Measurements from ENCODE around the gene ZWILCH. TPM values are rescaled to one million over a fixed set of nuclear protein-coding genes. Genes with fewer than 3 reads are reported as not detected.

The ZWILCH gene
- total RNA-seq, 4 donors from 2014 or later, result 2.4 to 26.1 (median 7.0) TPM

GRCh38 chr15:66515901-66516322, 10.8 kb downstream of the ZWILCH start:
- H3K27me3 ChIP-seq, result no peaks in the 10 kb centered on the region
- intact Hi-C loops (cut with DNase I; ENCODE audit: low total_unique reads), result no loop called here
- no peak for DNase-seq
- H3K4me1 ChIP-seq, result no peaks in the 10 kb centered on the region
- no peaks in the 10 kb centered on the region for H3K36me3 ChIP-seq
- H3K4me3 ChIP-seq, result no peak overlapping the region
- H3K9me3 ChIP-seq, result no peaks in the 10 kb centered on the region
- no peak for TF ChIP-seq CTCF (IDR thresholded peaks at IDR 0.05)
- no peak for TF ChIP-seq POLR2A (IDR thresholded peaks at IDR 0.05)
- no peak overlapping the region for H3K27ac ChIP-seq

- Histone ChIP-seq H3K4me1 (no peaks in the 10 kb centered on the region), H3K4me3 (no peak overlapping the region), H3K36me3 (no peaks in the 10 kb centered on the region), H3K27ac (no peak overlapping the region), H3K9me3 (no peaks in the 10 kb centered on the region), H3K27me3 (no peaks in the 10 kb centered on the region)
- DNase-seq, result no peak
- TF ChIP-seq POLR2A (IDR thresholded peaks at IDR 0.05) (no peak), CTCF (IDR thresholded peaks at IDR 0.05) (no peak)
- intact Hi-C loops (cut with DNase I; ENCODE audit: low total_unique reads), result no loop called here
These were observed 18.8 kb downstream of the ZWILCH start for GRCh38 chr15:66523926-66524325.

- TF ChIP-seq CTCF (IDR thresholded peaks at IDR 0.05), result no peak
- TF ChIP-seq POLR2A (IDR thresholded peaks at IDR 0.05), result no peak
- H3K4me1 ChIP-seq, result no peaks in the 10 kb centered on the region
- no peaks in the 10 kb centered on the region for H3K27me3 ChIP-seq
- H3K4me3 ChIP-seq, result no peak overlapping the region
- no peak overlapping the region for H3K27ac ChIP-seq
- no peaks in the 10 kb centered on the region for H3K9me3 ChIP-seq
- no peak for DNase-seq
- intact Hi-C loops (cut with DNase I; ENCODE audit: low total_unique reads), result no loop called here
- H3K36me3 ChIP-seq, result no peaks in the 10 kb centered on the region
These were observed 19.7 kb downstream of the ZWILCH start for GRCh38 chr15:66524838-66525237.

- TF ChIP-seq POLR2A (IDR thresholded peaks at IDR 0.05), result no peak
- no peak for TF ChIP-seq CTCF (IDR thresholded peaks at IDR 0.05)
- Histone ChIP-seq H3K27me3 (no peaks in the 10 kb centered on the region), H3K27ac (no peak overlapping the region), H3K4me1 (no peaks in the 10 kb centered on the region), H3K36me3 (no peaks in the 10 kb centered on the region), H3K4me3 (no peak overlapping the region), H3K9me3 (no peaks in the 10 kb centered on the region)
- intact Hi-C loops (cut with DNase I; ENCODE audit: low total_unique reads), result no loop called here
- DNase-seq, result no peak
These were observed 29.9 kb downstream of the ZWILCH start for GRCh38 chr15:66535056-66535455.

- DNase-seq, result no peak
- TF ChIP-seq POLR2A (IDR thresholded peaks at IDR 0.05), result no peak
- TF ChIP-seq CTCF (IDR thresholded peaks at IDR 0.05), result no peak
- no peak overlapping the region for H3K27ac ChIP-seq
- H3K4me1 ChIP-seq, result no peaks in the 10 kb centered on the region
- H3K36me3 ChIP-seq, result no peaks in the 10 kb centered on the region
- no peak overlapping the region for H3K4me3 ChIP-seq
- no peaks in the 10 kb centered on the region for H3K9me3 ChIP-seq
- H3K27me3 ChIP-seq, result no peaks in the 10 kb centered on the region
- intact Hi-C loops (cut with DNase I; ENCODE audit: low total_unique reads), result no loop called here
These were observed 37.8 kb downstream of the ZWILCH start for GRCh38 chr15:66542896-66543295.
